ENCODE data around the gene TEX9. TPM values are rescaled to one million over a fixed set of nuclear protein-coding genes. Genes with fewer than 3 reads are reported as not detected.
A peak's percentile ranks its signal among the peaks of the same experiment; 100 is the strongest.

The TEX9 gene
- total and polyA plus RNA-seq, 2 of the 4 experiments (the other 2 are of a cell fraction), result 0.63 to 1.4 TPM

GRCh38 chr15:56390739-56391267 lies 25.6 kb downstream of the TEX9 start:
- Histone ChIP-seq H3K18ac (ENCODE audit: low read depth, low read length) (no peak overlapping the region), H3K27ac (ENCODE audit: insufficient read depth, low read length) (no peak overlapping the region), H3K9me1 (ENCODE audit: insufficient read depth, low read length) (no peaks in the 10 kb centered on the region), H4K91ac (ENCODE audit: insufficient read depth, low read depth, low read length) (no peak overlapping the region), H2AK9ac (replicated peaks; ENCODE audit: low read depth, low read length, poor library complexity) (no peak overlapping the region), H3K23ac (ENCODE audit: low read depth, low read length) (no peak overlapping the region), H2BK15ac (ENCODE audit: low read depth, low read length) (no peak overlapping the region), H2AFZ (replicated peaks; ENCODE audit: low read length, poor library complexity) (no peak overlapping the region), H4K5ac (ENCODE audit: low read depth, low read length) (no peak overlapping the region), H3K9me3 (ENCODE audit: control insufficient read depth, insufficient read depth, low read length) (no peaks in the 10 kb centered on the region), H3K9ac (ENCODE audit: low read depth, low read length) (no peak overlapping the region), H3K4ac (ENCODE audit: low read depth, low read length) (no peak overlapping the region), H3K4me3 (ENCODE audit: insufficient read depth, low read depth, low read length) (no peak overlapping the region), H3K4me1 (ENCODE audit: control insufficient read depth, insufficient read depth, low read length) (no peaks in the 10 kb centered on the region), H3K56ac (ENCODE audit: extremely low read depth, insufficient read depth, low read length) (no peak overlapping the region), H3K79me1 (ENCODE audit: low read depth in 1 of 2, low read length in 2 of 2) (no peaks in the 10 kb centered on the region), H3K27me3 (ENCODE audit: control insufficient read depth, insufficient read depth, low read length) (no peaks in the 10 kb centered on the region), H4K20me1 (ENCODE audit: insufficient read depth, low read length) (no peaks in the 10 kb centered on the region), H2BK5ac (ENCODE audit: low read depth, low read length, poor library complexity, severe bottlenecking) (no peak overlapping the region), H2AK5ac (ENCODE audit: low read depth, low read length) (no peak overlapping the region), H2BK20ac (ENCODE audit: low read depth, low read length) (no peak overlapping the region), H3K36me3 (ENCODE audit: control insufficient read depth, insufficient read depth, low read length) (no peaks in the 10 kb centered on the region), H2BK120ac (ENCODE audit: low read depth, low read length) (no peak overlapping the region), H3K14ac (replicated peaks; ENCODE audit: low read depth, low read length) (no peak overlapping the region), H3K4me2 (ENCODE audit: low read depth, low read length) (no peak overlapping the region), H4K8ac (ENCODE audit: low read depth in 2 of 2, low read length in 2 of 2) (no peak overlapping the region)
- TF ChIP-seq FOS (IDR thresholded peaks at IDR 0.05; ENCODE audit: low read depth, low read length), result no peak
- no peak for TF ChIP-seq ELK1 (IDR thresholded peaks at IDR 0.05; ENCODE audit: borderline replicate concordance, low read depth, low read length)
- TF ChIP-seq MXI1 (IDR thresholded peaks at IDR 0.05; ENCODE audit: borderline replicate concordance, low read depth, low read length), result no peak
- no peak for TF ChIP-seq SMC3 (IDR thresholded peaks at IDR 0.05; ENCODE audit: low read depth, low read length)
- no peak for TF ChIP-seq CHD1 (IDR thresholded peaks at IDR 0.05; ENCODE audit: low read depth, low read length)
- ATAC-seq (ENCODE audit: low read depth), result no peak
- in situ Hi-C loops (cut with MboI; ENCODE audit: low sequenced_read_pairs) (no loop called here), dilution Hi-C loops (cut with HindIII; ENCODE audit: low sequenced_read_pairs, unreplicated experiment) (no loop called here), intact Hi-C loops (cut with micrococcal nuclease) (no loop called here)
- no TSS peak for BruUV-seq (replicated peaks)
- peak; percentile 5 for DNase-seq
- CTCF ChIA-PET, result no interaction called here
- POLR2A ChIA-PET (ENCODE audit: unreplicated experiment), result no interaction called here
- no CpG with 5 or more reads among the region's 2 CpGs for WGBS, 2 experiments (ENCODE audit: extremely low coverage in 2 of 2, insufficient read length in 1 of 2)
